ENCODE results near the gene ANO2.
A peak's percentile ranks its signal among the peaks of the same experiment; 100 is the strongest.
"Not testable (repeated sequence)": the region's sequence is repeated elsewhere in the genome, so short reads cannot be mapped to it uniquely, and the experiment has no call there.

Gene ANO2

GRCh38 chr12:5549011-5549410, 396.0 kb downstream of the ANO2 start:
- no peak for DNase-seq (ENCODE audit: low read depth)
- no peak overlapping the region for H3K4me3 ChIP-seq (ENCODE audit: low read length)
- TF ChIP-seq, protein P1, sequence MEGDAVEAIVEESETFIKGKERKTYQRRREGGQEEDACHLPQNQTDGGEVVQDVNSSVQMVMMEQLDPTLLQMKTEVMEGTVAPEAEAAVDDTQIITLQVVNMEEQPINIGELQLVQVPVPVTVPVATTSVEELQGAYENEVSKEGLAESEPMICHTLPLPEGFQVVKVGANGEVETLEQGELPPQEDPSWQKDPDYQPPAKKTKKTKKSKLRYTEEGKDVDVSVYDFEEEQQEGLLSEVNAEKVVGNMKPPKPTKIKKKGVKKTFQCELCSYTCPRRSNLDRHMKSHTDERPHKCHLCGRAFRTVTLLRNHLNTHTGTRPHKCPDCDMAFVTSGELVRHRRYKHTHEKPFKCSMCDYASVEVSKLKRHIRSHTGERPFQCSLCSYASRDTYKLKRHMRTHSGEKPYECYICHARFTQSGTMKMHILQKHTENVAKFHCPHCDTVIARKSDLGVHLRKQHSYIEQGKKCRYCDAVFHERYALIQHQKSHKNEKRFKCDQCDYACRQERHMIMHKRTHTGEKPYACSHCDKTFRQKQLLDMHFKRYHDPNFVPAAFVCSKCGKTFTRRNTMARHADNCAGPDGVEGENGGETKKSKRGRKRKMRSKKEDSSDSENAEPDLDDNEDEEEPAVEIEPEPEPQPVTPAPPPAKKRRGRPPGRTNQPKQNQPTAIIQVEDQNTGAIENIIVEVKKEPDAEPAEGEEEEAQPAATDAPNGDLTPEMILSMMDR (conservative IDR thresholded peaks at IDR 0.05; ENCODE audit: low read length) = no peak

DNA sequence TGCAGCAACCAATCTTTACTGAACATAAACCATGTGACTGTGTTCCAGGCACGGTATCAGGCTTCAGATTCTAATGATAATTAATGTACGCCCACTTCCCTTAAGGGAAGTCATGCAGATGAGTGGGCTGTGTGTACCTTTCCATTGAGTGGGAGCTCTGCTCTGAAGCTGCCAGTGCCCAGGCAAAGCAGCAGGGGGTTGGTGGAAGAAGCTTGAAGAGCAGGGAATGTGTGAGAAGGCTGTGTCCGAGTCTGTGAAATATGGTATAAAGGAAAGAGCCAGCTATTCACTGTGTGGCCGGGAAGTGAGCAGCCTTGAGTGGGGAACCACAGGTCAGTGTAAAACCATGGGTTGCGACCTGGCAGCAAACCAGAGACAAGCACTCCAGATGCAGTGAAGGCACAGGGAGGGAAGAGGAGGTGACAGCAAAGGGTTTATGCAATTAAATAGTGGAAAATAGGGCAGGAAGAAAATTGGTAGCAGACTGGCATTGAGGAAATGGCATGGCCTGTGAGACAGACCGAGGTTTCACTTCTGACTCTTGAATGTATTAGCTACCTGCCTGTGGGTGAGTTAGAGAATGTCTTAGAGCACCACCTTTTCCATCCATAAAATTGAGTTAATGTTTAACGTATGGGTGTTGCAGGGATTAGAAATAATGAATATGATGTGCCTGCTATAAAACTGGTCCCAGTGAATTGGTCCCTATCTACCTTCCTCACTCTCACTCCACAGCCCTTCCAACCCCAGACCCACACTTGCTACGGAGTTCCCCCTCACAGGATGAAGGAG, 396.7 kb downstream of the ANO2 start:
- H3K4me3 ChIP-seq (ENCODE audit: low read length) = no peak overlapping the region
- DNase-seq (ENCODE audit: low read depth) = no peak
- TF ChIP-seq, protein P1 (conservative IDR thresholded peaks at IDR 0.05; ENCODE audit: low read length) = no peak

DNA sequence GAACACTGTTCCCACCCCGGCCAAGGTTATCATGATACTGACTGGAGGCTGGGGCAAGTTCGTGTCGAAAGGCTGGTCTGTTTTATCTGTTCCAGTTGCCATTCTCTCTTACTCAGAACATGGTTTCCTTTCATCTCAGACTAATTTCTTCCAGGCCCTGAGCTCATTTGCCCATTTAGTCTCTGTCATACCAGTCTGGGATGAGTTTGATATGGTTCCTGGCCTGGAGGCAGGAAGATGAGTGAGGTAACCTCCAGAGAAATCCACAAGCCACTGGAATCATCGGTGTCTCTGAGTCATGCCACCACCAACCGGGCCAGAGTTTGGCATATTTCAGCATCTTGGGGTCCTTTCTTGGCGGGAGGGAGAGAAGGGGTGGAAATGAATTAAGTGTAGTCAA, 398.4 kb downstream of the ANO2 start:
- TF ChIP-seq, protein P1 (conservative IDR thresholded peaks at IDR 0.05; ENCODE audit: low read length) = no peak
- peak; percentile 87 for DNase-seq (ENCODE audit: low read depth)
- H3K4me3 ChIP-seq (ENCODE audit: low read length) = no peak overlapping the region

DNA sequence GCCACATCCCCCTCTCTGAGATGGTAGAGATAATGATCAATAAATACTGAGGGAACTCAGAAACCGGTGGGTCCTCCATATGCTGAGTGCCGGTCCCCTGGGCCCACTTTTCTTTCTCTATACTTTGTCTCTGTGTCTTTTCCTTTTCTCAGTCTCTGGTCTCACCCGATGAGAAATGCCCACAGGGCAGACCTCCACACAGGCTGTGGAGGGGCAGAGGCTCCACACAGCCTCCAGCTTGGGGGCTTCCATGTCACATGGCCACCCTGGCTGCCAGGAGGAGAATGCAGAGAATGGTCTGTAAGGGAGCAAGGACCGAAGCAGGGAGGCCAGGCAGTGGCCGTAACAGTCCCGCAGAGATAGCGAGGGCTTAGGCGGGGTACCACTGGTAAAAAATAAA, 407.3 kb downstream of the ANO2 start:
- no peak for DNase-seq (ENCODE audit: low read depth)
- TF ChIP-seq, protein P1 (conservative IDR thresholded peaks at IDR 0.05; ENCODE audit: low read length) = no peak
- H3K4me3 ChIP-seq (ENCODE audit: low read length) = no peak overlapping the region

- DNase-seq (ENCODE audit: low read depth); H3K4me3 ChIP-seq (ENCODE audit: low read length): not testable (repeated sequence)
Observed at GRCh38 chr12:5537026-5537615, 407.9 kb downstream of the ANO2 start.

- DNase-seq (ENCODE audit: low read depth) = peak; percentile 78
- TF ChIP-seq, protein P1 (conservative IDR thresholded peaks at IDR 0.05; ENCODE audit: low read length) = no peak
- no peak overlapping the region for H3K4me3 ChIP-seq (ENCODE audit: low read length)
Observed at GRCh38 chr12:5535541-5535940, 409.5 kb downstream of the ANO2 start.

- TF ChIP-seq, protein P1 (conservative IDR thresholded peaks at IDR 0.05; ENCODE audit: low read length) = no peak
- DNase-seq (ENCODE audit: low read depth) = no peak
- no peak overlapping the region for H3K4me3 ChIP-seq (ENCODE audit: low read length)
Observed at GRCh38 chr12:5534426-5535199, 410.4 kb downstream of the ANO2 start.
